ENCODE measurements around the gene GDF10.

GDF10 gene

DNA sequence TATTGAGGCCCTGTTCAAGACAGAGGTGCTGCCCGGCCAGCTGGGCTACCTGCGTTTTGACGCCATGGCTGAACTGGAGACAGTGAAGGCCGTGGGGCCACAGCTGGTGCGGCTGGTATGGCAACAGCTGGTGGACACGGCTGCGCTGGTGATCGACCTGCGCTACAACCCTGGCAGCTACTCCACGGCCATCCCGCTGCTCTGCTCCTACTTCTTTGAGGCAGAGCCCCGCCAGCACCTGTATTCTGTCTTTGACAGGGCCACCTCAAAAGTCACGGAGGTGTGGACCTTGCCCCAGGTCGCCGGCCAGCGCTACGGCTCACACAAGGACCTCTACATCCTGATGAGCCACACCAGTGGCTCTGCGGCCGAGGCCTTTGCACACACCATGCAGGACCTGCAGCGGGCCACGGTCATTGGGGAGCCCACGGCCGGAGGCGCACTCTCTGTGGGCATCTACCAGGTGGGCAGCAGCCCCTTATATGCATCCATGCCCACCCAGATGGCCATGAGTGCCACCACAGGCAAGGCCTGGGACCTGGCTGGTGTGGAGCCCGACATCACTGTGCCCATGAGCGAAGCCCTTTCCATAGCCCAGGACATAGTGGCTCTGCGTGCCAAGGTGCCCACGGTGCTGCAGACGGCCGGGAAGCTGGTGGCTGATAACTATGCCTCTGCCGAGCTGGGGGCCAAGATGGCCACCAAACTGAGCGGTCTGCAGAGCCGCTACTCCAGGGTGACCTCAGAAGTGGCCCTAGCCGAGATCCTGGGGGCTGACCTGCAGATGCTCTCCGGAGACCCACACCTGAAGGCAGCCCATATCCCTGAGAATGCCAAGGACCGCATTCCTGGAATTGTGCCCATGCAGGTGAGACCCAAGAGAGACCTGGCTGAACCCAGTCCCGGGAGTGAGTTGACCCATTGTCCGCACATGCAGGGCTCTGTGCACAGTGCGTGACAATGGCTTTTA lies 51.0 kb downstream of the GDF10 start:
- no peak for DNase-seq (ENCODE audit: low read depth in 1 of 2, low spot score in 1 of 2)

DNA sequence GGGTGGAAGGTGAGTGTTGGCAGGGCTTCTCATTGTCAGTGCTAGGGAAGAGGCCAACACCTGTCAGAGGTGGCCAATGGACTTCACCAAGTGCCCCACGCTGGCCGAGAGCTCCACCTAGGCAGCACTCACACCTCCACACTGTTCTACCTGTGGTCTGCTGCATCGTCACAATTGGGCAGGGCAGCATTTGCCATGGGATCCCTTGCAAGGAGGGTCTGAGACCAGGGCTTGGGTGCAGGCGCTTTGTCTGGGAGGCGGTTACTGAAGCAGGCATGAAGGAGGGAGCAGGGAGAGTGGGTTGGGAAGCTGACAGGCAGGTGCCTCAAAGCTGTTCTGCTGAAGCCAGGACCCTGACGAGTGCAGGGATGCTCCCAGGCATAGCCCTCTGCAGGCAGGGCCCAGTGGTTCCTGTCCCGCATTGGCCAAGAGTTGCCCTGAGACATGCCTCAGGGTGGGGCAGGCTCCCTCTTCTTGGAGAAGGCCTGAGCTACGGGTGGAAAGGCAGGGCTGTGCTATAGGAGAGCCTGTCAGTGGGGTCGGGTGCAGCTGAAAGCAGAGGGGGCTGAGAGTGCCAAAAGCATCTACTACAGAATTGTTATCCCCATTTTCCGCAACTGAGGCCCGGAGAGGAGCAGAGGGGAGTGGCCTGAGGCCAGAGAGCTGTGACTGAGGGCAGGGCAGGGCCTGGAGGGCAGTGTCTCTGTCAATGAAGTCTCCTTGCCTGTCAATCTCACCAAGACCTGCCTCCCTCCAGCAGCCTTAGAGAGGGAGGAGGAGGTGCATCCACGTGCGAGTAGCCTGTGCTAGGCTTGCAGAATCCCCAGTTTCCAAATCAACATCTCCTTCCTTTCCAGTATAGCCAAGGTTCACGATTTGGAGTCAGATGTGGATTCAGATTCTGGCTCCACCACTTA lies 52.2 kb downstream of the GDF10 start:
- no peak for DNase-seq (ENCODE audit: low read depth in 1 of 2, low spot score in 1 of 2)

GRCh38 chr10:47353351-47353750 lies 53.4 kb downstream of the GDF10 start:
- no peak for DNase-seq (ENCODE audit: low read depth in 1 of 2, low spot score in 1 of 2)

- DNase-seq (ENCODE audit: low read depth in 1 of 2, low spot score in 1 of 2) = no peak
These were observed 54.2 kb downstream of the GDF10 start for GRCh38 chr10:47354165-47354564.

- no peak for DNase-seq (ENCODE audit: low read depth in 1 of 2, low spot score in 1 of 2)
These were observed 54.9 kb downstream of the GDF10 start for GRCh38 chr10:47354900-47355299.

DNA sequence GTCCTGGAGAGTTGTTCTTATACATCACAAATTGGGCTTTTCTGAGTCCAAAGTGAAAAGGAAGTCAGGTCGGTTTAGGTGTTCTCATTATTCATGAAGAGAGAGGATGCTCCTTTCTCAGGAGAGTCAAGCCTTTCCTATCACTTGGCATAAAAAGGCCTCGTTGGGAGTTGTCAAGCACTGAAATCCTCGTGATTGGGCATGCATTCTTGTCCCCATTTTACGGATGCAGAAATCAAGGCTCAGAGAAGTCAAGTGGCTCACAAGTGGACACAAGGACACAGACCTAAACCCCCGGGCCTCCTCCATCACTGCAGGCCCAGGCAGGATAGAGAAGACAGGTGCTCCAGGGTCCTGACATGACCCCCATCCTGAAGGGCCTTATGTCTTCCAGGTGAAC lies 56.7 kb downstream of the GDF10 start:
- DNase-seq (ENCODE audit: low read depth in 1 of 2, low spot score in 1 of 2) = no peak

GRCh38 chr10:47357131-47357582 lies 57.2 kb downstream of the GDF10 start:
- DNase-seq (ENCODE audit: low read depth in 1 of 2, low spot score in 1 of 2) = no peak

DNA sequence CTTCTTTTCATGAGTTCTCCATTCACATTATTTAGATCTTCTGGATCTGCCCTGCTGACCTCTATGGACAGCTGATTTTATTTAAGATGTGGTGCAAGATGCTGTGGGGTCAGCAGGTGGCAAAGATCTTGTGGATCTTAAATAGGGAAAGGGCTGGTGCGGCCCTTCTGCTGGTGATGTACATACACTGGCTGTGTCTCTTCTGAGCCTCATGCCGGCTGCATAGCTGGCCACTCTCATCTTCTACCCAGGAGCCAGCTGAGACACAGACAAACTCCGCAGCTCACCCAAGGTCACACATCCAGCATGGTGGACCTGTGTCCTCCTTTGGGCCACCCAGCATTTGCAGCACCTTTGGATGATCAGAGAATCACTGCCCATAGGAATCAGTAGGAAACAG lies 57.9 kb downstream of the GDF10 start:
- no peak for DNase-seq (ENCODE audit: low read depth in 1 of 2, low spot score in 1 of 2)

DNA sequence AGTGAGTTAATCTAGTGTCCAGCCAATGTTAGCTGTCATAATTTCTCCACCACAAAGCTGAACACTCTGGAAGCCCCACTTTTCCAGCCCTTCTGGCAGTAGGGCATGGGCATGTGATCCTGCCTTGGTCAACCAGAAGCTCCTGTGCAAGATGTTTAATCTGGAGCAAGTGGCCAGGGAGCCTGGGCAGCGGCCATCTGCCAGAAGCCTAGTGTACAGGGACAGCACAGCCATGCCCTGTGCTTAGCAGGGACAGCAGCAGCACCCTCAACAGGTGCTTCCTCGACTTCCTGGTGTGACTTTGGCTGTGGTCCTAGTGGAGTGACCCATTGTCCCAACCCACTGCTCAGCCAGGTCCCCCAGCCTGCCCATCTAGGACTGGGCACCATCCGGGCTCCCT lies 58.5 kb downstream of the GDF10 start:
- DNase-seq (ENCODE audit: low read depth in 1 of 2, low spot score in 1 of 2) = no peak

DNA sequence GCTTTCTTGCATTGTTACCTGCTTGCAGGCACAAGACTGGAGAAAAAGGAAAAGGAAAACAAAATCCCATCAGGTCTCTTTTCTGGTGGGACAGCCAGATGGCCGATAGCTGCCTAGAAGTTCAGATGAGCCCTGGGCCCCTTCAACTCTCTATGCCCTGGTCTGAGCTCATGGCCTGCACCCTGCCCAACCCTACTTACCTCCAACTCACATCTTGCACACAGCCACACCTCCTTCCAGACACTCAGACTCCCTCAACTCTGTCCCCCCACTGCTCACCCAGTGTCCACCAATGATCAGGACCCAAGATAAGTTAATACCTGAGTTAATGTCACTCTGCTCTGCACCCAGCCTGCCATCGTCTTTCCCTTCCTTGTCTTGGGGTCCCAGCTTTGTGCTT lies 59.1 kb downstream of the GDF10 start:
- DNase-seq (ENCODE audit: low read depth in 1 of 2, low spot score in 1 of 2) = no peak

DNA sequence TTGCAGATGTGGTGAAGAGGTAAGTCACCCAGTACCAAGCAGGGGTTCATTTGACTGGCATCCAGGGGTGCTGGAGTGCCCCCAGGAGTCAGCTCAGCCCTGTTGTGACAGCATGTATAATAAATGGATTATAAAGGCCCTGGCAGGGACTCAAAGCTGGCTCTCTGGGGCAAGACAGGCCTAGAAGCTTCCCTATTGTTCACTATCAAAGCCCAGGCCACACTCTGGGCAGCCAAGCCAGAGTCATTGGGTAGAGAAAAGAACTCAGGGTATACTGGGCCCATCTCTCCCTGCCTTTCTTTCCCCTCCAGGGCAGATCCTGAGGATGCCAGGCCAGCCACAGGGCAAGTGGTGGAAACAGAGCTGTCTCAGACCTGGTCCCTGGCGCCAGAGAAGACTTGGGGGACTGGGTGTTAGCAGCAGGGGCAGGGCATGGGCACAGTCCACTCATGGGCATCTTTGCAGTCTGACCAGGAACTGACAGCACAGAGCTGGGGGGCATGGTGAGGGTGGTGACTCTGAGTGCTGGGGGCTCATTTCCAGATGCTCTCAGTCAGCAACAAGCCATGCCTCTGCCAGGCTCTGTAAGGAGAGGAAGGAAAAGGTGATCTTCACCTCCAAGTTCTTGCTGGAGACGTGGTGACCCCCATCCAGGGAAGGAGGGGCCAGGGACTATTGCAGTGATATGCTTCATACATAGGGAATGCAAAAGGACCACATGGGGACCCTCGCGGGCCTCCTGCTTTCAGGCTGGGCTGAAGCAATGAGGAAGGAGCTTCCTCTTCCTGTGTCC lies 59.8 kb downstream of the GDF10 start:
- DNase-seq (ENCODE audit: low read depth in 1 of 2, low spot score in 1 of 2) = no peak

DNA sequence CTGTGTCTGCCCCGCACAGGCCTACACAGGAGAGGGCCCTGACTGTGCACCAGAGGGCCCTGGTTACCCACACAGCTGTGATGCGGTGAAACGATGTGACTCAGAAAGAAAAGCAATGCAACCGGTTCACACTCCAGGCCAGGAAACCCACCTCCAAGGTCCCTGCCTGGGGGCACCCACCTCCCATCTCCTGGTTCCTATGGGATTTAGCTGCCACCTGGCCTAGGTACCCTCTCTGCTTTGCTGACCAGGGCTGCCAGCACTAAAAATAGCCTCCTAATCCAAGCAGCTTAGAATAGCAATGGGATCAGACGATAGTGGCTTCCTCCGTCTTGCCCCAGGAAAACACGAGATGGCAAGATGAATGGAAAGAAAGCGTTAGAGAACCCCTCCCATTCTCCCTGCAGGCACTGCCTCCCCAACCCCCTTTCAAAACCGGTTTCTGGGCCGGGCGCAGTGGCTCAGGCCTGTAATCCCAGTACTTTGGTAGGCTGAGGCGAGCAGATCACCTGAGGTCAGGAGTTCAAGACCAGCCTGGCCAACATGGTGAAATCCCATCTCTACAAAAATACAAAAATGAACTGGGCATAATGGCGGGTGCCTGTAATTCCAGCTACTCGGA lies 60.5 kb downstream of the GDF10 start:
- no peak for DNase-seq (ENCODE audit: low read depth in 1 of 2, low spot score in 1 of 2)

DNA sequence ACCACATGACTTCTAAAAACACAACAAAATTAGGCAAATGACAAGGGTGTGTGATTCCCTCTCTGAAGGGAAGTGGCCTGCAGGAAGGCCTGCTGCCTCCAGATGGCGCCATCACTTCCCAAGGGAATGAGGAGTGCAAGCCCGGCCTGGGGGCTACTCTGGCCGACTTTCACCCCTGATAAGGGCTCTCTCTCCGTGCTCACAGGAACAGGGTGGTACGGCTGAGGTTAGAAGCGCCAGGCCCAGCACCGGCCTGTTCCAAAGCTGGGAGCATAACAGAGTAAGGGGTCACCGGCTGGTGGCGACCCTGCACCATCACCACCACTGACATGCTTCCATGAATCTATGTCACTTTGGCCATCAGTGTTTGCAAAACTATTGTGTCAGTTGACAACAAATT lies 61.3 kb downstream of the GDF10 start:
- no peak for DNase-seq (ENCODE audit: low read depth in 1 of 2, low spot score in 1 of 2)

DNA sequence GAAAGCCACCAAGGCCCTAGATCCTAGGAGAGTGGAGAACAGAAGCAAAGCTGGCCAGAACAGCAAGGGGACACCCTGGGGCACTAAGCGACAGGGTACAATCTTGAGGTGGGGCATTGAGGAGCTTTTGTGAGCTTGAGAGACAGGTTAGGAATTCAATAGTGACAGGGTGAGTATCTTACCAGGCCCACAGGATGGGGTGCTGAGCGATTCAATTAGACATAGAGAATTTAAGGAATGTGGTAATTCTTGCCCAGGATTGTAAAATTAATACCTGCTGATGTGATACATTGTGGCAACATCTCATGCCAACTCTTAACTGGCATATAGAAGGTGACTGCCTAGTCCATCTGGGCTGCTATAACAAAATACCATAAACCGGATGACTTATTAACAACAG lies 62.2 kb downstream of the GDF10 start:
- DNase-seq (ENCODE audit: low read depth in 1 of 2, low spot score in 1 of 2) = no peak

All from activated T-helper 1 cell treated with anti-CD3 and anti-CD28 coated beads, Interleukin-2, amount 50 U/mL, for 16 hours (primary cell).